ENCODE data around the gene TTC39C.

GRCh38 chr18:24170360-24170759 is 155.8 kb downstream of the TTC39C start:
- TF ChIP-seq CTCF (IDR thresholded peaks at IDR 0.05; ENCODE audit: poor library complexity) (no peak), EZH2 (IDR thresholded peaks at IDR 0.05; ENCODE audit: borderline replicate concordance) (no peak), EZH2phosphoT487 (IDR thresholded peaks at IDR 0.05; ENCODE audit: low read depth, severe bottlenecking, unreplicated experiment) (no peak)
